Measurements from ENCODE around the gene MYEF2. TPM values are rescaled to one million over a fixed set of nuclear protein-coding genes. Genes with fewer than 3 reads are reported as not detected.

The MYEF2 gene
- polyA plus RNA-seq, 1 donor from 2014 or later: 6.2 TPM

DNA sequence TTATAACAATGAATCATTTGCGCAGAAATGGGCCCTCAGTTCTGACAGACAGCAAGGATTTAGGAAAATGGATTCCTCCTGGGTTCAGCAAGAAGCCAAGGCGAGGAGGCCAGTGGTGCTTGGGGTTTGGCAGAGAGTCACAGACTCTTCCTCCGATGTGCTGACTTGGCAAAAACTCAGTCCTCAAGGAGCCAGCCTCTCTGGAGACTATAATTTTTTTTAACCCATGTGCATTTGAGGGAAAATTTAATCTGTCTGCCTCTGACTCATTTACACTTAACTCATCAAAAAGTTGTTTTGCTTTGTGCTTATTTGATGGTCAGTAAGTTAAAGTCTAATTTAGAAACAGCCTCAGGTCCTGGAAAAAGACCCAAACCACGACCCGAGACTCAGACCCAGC, 91.5 kb downstream of the MYEF2 start:
- Mint-ChIP-seq H3K4me3 (no peak overlapping the region), H3K36me3 (no peaks in the 10 kb centered on the region), H3K27ac (no peak overlapping the region), H3K9me3 (no peaks in the 10 kb centered on the region), H3K4me1 (no peaks in the 10 kb centered on the region), H3K27me3 (peaks cover 1% of the 10 kb centered on the region)

DNA sequence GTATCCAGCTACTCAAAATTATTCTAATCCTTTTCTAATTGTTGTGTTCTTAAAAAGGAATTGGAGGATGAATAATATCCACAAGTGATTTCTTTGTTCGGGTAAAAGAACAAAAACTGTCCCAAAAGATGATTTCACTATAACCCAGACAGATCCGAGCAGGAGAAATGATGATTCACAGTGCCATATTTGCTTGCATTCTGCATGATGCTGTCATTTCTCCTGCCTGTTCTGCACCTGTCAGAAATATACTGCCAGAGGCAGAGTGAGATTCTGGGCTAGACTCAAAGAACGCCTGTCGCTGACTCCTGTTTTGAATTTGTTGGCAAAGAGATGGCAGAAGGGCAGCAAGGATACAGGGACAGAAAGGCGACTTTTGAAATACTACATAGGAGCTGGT, 92.0 kb downstream of the MYEF2 start:
- Mint-ChIP-seq H3K27ac (no peak overlapping the region), H3K4me3 (no peak overlapping the region), H3K36me3 (no peaks in the 10 kb centered on the region), H3K27me3 (peaks cover 1% of the 10 kb centered on the region), H3K4me1 (no peaks in the 10 kb centered on the region), H3K9me3 (no peaks in the 10 kb centered on the region)

DNA sequence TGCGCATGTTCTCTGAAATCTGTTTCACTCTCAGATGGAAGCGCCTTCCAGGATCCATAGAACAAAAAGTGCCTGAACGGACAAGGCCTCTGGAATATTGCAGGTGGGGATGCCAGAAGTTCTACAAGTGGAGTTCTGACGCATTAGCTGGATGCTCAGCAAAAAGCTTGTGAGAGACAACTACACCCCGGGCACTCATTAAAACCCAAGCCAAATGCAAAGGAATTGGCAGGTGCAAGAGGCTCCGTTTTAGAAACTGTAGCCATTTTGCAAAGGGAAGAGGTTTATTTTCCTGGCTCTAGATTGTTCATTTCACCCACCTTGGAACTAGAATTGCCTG, 92.5 kb downstream of the MYEF2 start:
- H3K27me3 Mint-ChIP-seq: peaks cover 1% of the 10 kb centered on the region
- no peaks in the 10 kb centered on the region for H3K9me3 Mint-ChIP-seq
- H3K4me1 Mint-ChIP-seq: no peaks in the 10 kb centered on the region
- H3K27ac Mint-ChIP-seq: no peak overlapping the region
- H3K36me3 Mint-ChIP-seq: no peaks in the 10 kb centered on the region
- no peak overlapping the region for H3K4me3 Mint-ChIP-seq

DNA sequence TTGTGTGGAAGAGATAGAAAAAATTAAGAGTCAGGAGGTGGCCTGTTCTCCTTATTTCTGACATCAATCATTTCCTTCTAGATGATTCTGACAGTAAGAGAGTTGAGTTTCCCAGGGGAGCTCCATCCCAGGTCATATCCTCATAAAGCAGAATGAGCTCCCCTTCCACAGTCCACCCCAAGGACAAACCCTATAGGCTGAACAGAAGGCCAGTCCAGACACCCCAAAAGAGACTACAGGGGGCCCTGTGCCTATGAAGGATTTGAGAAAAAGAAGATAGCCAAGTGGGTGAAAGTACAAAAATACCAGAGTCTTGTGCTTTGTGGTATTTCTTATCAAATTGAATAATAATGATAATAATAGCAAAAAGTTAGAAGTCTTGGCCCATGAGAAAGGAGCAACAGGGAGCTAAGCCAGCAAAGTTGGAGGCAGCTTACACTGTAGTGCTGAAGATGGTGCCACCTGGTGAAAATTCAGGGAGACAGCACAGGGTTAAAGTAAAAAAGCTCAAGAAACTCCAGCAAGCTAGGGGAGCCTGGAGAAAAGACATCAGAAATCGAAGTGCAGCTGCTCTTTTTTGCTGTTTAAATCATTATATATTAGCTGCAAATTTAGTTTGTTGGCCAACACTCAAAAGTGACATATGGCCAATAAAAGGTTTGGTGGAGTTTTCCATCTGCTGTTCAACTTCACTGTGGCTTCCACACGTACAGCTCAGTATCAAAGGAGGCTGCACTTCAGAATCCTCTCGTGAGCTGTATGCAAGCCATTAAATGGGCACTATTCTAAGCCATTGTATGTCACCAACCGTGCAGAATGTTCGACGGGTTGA, 93.1 kb downstream of the MYEF2 start:
- Mint-ChIP-seq H3K9me3 (no peaks in the 10 kb centered on the region), H3K4me1 (no peaks in the 10 kb centered on the region), H3K36me3 (no peaks in the 10 kb centered on the region), H3K4me3 (no peak overlapping the region), H3K27ac (no peak overlapping the region), H3K27me3 (peaks cover 1% of the 10 kb centered on the region)

Other genes starting within 250 kb of the MYEF2 start
- not detected for gene SLC24A5, start 57.3 kb downstream of the MYEF2 start, polyA plus RNA-seq
- gene CTXN2, start 13.4 kb upstream of the MYEF2 start, polyA plus RNA-seq: not detected
- not detected for gene SLC12A1, start 28.0 kb upstream of the MYEF2 start, polyA plus RNA-seq
- 147 TPM for gene DUT, start 153.1 kb upstream of the MYEF2 start, polyA plus RNA-seq